HG02798 (cell line): Measurements from ENCODE around the gene SPINK14.

Experiments used
- ATAC-seq: cut with Tn5 transposase; IDR thresholded peaks from one replicate; pipeline ENCODE4 v1.9.1; 2021; ENCODE audit warnings: mild to moderate bottlenecking; ENCODE audit not compliant: unreplicated experiment, poor library complexity

The SPINK14 gene

GRCh38 chr5:148191010-148191409, 22.7 kb downstream of the SPINK14 start:
- no peak for ATAC-seq

- ATAC-seq = no peak
Measured at GRCh38 chr5:148193202-148193601, 24.9 kb downstream of the SPINK14 start.

GRCh38 chr5:148201151-148201550, 32.8 kb downstream of the SPINK14 start:
- ATAC-seq = no peak

DNA sequence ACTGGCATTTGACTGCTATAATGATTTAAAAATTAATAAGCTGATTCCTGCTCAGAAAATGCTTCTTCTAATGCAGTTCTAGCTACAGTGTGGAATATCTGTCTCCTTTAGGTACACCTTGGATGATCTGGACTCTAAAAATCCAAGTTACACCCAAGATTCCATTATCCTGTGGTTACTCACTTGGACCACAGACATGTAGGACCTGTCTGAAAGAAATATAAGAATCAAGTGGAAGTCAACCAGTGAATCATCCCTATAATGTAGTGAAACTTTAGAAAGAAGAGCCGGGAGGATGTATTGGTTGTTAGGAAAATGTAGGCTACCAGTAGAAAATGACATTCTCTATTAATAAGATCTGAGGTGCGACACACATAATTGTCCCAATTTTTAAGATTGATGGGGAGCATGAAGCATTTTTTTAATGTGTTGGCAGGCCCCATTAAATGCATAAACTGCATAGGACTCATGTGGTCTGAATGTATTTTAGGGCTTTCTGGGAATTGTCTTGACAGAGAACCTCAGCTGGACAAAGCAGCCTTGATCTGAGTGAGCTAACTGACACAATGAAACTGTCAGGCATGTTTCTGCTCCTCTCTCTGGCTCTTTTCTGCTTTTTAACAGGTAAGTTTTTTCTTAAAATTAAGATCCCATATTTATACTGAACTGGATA, 34.3 kb downstream of the SPINK14 start, which contains the start of gene SPINK6:
Gene SPINK6 (plus strand): TSS at position 512 of the 673 bp plus-strand sequence. CDS start 55 bp downstream, at position 567.
- ATAC-seq = no peak

DNA sequence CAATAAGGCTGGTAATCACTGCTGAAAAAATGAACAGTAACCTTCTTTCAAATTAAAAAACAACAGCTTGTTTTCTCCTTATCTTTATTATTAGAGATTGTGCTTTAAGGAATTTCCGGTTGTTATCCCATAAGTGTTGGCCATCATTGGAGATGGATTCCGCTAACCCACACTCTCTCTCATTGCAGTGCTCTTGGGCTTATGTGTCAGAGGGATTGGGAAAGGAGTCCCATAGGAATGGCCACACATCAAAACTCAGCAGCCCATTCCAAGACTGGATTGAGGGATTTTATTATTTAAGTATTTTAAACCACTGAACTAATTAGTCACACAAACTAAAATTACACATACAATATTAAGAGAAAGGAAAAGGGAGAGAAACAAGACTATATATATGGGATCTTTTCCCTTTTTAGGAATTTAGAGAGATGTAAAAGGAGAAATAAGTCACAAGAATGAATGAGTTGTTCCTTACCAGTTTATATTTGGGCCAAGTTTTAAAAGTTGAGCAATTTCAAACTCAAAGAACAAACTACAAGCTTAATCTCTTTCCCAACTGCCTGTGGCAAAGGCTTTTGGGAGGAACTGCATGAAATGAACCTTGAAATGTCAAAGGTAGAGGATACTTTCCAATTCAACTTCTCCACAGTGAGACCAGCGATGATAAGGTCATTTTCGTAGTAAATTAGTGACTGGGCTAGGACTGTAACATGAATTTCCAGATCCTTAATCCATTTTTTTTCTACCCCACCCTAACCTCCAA, 36.9 kb downstream of the SPINK14 start:
- ATAC-seq = no peak

- ATAC-seq = no peak
Measured at GRCh38 chr5:148205865-148206264, 37.5 kb downstream of the SPINK14 start.

DNA sequence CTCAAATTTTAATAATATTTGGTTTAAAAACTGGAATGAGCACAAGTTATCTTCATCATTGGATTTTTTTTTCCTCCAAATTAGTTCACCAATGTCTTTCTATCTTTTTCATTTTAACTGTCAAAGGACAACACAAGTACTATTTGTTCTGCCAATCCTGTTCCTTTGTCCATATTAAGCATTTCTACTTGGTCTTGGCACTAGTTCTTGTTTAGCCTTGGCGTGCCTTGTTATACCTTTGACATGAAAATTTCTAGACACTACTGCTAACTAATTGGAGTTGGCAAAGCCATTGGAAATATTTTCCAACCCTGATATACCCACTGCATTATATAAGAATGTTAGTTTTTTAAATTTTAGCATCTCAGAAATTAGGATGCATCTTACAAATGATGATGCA, 38.3 kb downstream of the SPINK14 start:
- no peak for ATAC-seq

- no peak for ATAC-seq
Measured at GRCh38 chr5:148208226-148208625, 39.9 kb downstream of the SPINK14 start.

DNA sequence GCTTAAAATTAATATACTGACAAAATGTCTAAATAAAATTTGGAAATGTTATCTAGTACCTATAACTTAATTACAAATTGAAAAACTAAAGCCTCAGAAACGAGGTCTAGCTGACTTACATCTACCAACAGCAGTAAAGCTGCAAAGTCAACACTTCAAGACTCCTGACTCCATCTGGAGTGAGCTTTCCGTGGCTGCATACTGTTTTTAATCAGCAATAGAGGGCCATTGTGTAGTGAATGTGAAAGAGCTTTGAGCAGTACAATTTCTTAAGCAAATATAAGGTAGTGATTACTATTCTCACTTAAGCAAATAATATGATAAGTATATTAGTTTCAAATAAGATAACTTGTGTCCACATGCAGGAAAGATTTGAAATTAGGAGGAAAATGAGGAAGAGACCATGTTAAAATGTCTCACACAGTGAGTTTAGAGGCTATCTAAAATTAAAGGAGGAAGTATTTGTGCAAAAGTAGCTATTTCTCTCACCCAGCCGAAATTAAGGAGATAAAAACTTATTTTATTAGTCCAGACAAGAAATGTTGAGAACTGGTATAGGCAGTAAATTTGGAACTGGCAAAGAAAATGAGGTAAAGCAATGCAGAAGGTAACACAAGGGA, 40.9 kb downstream of the SPINK14 start:
- no peak for ATAC-seq

- no peak for ATAC-seq
Measured at GRCh38 chr5:148214665-148215185, 46.4 kb downstream of the SPINK14 start.

GRCh38 chr5:148221508-148221907, 53.2 kb downstream of the SPINK14 start:
- ATAC-seq = no peak

DNA sequence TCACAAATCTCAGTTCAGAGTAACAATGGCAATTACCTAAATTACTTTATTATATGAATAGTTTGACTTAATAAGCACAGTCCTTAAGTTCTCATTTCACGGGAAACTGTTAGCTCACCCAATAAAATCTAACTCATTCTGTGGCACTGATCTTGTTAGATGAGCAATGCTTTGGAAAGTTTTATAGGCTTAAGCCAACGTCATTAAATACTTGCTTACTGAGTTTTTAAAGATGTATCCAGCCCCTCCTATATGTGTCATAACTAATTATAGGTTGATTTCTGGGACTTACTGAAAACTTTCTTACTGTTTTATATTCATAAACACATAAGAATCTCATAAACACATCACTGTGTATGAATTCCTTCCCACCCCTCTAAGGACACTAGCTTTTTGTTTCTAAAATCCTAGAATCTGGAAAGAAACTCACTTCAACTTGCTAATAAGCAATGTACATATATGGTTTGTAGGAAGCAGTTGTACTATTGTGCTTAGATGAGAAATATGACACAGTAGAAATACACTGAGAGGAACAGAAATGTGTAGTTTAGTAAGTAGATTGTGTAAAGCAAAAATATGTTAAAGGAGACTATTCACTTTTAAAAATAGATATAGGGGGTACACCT, 55.9 kb downstream of the SPINK14 start:
- no peak for ATAC-seq
